Transverse colon (tissue), 4 donors: ENCODE results near the gene RPE.

ENCODE experiments used
- EP300 ChIP-seq: sonication (generic); formaldehyde crosslinking; IDR thresholded peaks from one replicate; pipeline ENCODE4 v1.6.1; 2017; ENCODE audit warnings: antibody characterized with exemption, low read depth
- POLR2A ChIP-seq: fragments of 450-650 bp; IDR thresholded peaks from one replicate; pipeline ENCODE4 v1.6.1; 2016; ENCODE audit warnings: antibody characterized with exemption, mild to moderate bottlenecking, moderate library complexity
- POLR2AphosphoS5 ChIP-seq, 3 donors: sonication (generic); formaldehyde crosslinking; IDR thresholded peaks; one replicate each; pipeline ENCODE4 v1.6.1; 2016; ENCODE audit warnings: antibody characterized with exemption in 3 of 3
- TF ChIP-seq, protein P1 (sequence below), 5 experiments: fragments of 200-600 bp in 3 of 5; fragments of 450-650 bp in 2 of 5; sonication (generic) in 3 of 5; IDR thresholded peaks; 1 replicate in 2 of 5; 2 replicates in 3 of 5; pipeline ENCODE4 v1.5.1; 2016 to 2017; ENCODE audit warnings: antibody characterized with exemption in 5 of 5, inconsistent platforms in 3 of 5, mild to moderate bottlenecking in 2 of 5, moderate library complexity in 1 of 5

DNA sequence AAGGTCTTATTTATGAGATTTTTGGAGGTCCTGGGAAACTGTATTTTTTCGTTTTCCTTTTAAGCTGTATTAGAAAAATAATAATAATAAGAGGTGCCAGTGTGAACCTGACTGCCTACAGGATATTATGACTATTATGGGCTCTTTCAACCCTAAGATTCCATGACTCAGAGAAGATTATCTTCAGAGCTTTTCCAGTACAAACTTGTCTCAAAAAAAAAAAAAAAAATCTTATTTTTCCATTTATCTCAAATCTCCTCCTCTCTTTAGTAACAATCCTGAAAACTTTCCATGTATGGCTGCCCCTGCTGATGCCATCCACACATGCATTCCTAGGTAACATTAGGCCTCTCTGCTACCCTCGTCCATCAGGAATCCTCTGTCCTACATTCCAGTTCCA lies 36.7 kb upstream of the RPE start:
- TF ChIP-seq, protein P1, sequence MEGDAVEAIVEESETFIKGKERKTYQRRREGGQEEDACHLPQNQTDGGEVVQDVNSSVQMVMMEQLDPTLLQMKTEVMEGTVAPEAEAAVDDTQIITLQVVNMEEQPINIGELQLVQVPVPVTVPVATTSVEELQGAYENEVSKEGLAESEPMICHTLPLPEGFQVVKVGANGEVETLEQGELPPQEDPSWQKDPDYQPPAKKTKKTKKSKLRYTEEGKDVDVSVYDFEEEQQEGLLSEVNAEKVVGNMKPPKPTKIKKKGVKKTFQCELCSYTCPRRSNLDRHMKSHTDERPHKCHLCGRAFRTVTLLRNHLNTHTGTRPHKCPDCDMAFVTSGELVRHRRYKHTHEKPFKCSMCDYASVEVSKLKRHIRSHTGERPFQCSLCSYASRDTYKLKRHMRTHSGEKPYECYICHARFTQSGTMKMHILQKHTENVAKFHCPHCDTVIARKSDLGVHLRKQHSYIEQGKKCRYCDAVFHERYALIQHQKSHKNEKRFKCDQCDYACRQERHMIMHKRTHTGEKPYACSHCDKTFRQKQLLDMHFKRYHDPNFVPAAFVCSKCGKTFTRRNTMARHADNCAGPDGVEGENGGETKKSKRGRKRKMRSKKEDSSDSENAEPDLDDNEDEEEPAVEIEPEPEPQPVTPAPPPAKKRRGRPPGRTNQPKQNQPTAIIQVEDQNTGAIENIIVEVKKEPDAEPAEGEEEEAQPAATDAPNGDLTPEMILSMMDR (IDR thresholded peaks at IDR 0.05): no peak
- TF ChIP-seq POLR2AphosphoS5 (IDR thresholded peaks at IDR 0.05) (no peak), EP300 (no peak), POLR2A (no peak)
